Common myeloid progenitor, CD34-positive (primary cell): ENCODE measurements around the gene RASL10B.

Experiments used
- CTCF ChIA-PET: fragments of 350-600 bp; sonication (Branson Sonifier 250); formaldehyde crosslinking; loops from one replicate; lab custom pipeline; 2021; ENCODE audit warnings: antibody characterized with exemption; lab: Charles Lee
- POLR2A ChIA-PET: fragments of 350-600 bp; sonication (Branson Sonifier 250); formaldehyde crosslinking; loops from one replicate; lab custom pipeline; 2021; ENCODE audit warnings: antibody characterized with exemption; lab: Charles Lee
- DNase-seq, 3 donors: peaks; one replicate each; pipeline versions ENCODE4 v3.0.0 to v3.0.0-alpha.2; 2013
- H3K27ac ChIP-seq, 2 experiments: 1 replicate in 1 of 2; 2 replicates in 1 of 2; pipeline ENCODE4 v1.7.0; 2013; ENCODE audit warnings: inconsistent platforms in 2 of 2, low read length in 2 of 2, mild to moderate bottlenecking in 2 of 2, low read depth in 1 of 2, moderate library complexity in 1 of 2; ENCODE audit not compliant: severe bottlenecking in 2 of 2, insufficient read depth in 1 of 2, poor library complexity in 1 of 2
- H3K27me3 ChIP-seq, 5 experiments: replicated peaks in 2 of 5; 1 replicate in 3 of 5; 2 replicates in 2 of 5; pipeline versions ENCODE4 v1.6.1 to v1.7.0; 2013; ENCODE audit warnings: low read length in 4 of 5, mild to moderate bottlenecking in 2 of 5, moderate library complexity in 2 of 5, inconsistent platforms in 1 of 5; ENCODE audit not compliant: insufficient read depth in 5 of 5, control insufficient read depth in 4 of 5
- H3K36me3 ChIP-seq, 4 experiments: 1 replicate in 2 of 4; 2 replicates in 2 of 4; pipeline versions ENCODE4 v1.6.1 to v1.7.0; 2013; ENCODE audit warnings: low read length in 3 of 4, control low read depth in 1 of 4, mild to moderate bottlenecking in 1 of 4; ENCODE audit not compliant: control insufficient read depth in 4 of 4, insufficient read depth in 4 of 4
- H3K4me1 ChIP-seq, 4 experiments: 1 replicate in 3 of 4; 2 replicates in 1 of 4; pipeline versions ENCODE4 v1.6.1 to v1.7.1; 2013; ENCODE audit warnings: low read length in 3 of 4, mild to moderate bottlenecking in 3 of 4, control low read depth in 1 of 4, inconsistent platforms in 1 of 4, moderate library complexity in 1 of 4; ENCODE audit not compliant: control insufficient read depth in 4 of 4, insufficient read depth in 4 of 4; ENCODE audit errors: control extremely low read depth in 1 of 4
- H3K4me3 ChIP-seq, 7 experiments: 1 replicate in 4 of 7; 2 replicates in 3 of 7; pipeline versions ENCODE4 v1.5.1 to v1.7.0; 2013; ENCODE audit warnings: mild to moderate bottlenecking in 7 of 7, low read length in 6 of 7, moderate library complexity in 6 of 7, inconsistent platforms in 2 of 7, low read depth in 2 of 7, control low read depth in 1 of 7; ENCODE audit not compliant: insufficient read depth in 4 of 7, control insufficient read depth in 1 of 7; ENCODE audit errors: extremely low read depth in 1 of 7
- H3K9me3 ChIP-seq, 5 experiments: 1 replicate in 4 of 5; 2 replicates in 1 of 5; pipeline versions ENCODE4 v1.6.1 to v1.7.1; 2013; ENCODE audit warnings: low read length in 4 of 5, mild to moderate bottlenecking in 2 of 5, inconsistent platforms in 1 of 5, low read depth in 1 of 5, moderate library complexity in 1 of 5; ENCODE audit not compliant: control insufficient read depth in 4 of 5, insufficient read depth in 2 of 5; ENCODE audit errors: control extremely low read depth in 1 of 5
- WGBS: methylation state at CpG from one replicate; pipeline ENCODE4 v1.1.5; 2013; ENCODE audit not compliant: insufficient coverage; 5-methylcytosine and 5-hydroxymethylcytosine counted together

Gene RASL10B

GRCh38 chr17:35726953-35727460, 4.4 kb upstream of the RASL10B start:
- ChIA-PET CTCF (interaction anchor here (1.2 kb wide), 1 partner anchor 16 kb away, joined by 3 read pairs; no protein-coding TSS in a partner anchor), POLR2A (no interaction called here)
- no peak overlapping the region for H3K4me3 ChIP-seq
- peaks cover 0 to 11% (median 8%) of the 10 kb centered on the region in 4 experiments for H3K4me1 ChIP-seq
- peaks cover 15 to 50% (median 29%) of the 10 kb centered on the region in 4 experiments for H3K36me3 ChIP-seq
- H3K27me3 ChIP-seq: no peaks in the 10 kb centered on the region
- no peak for DNase-seq
- no peak overlapping the region for H3K27ac ChIP-seq
- no peaks in the 10 kb centered on the region for H3K9me3 ChIP-seq
- 100% methylated on average over 5 of the region's 5 CpGs for WGBS

GRCh38 chr17:35727635-35728034, 3.8 kb upstream of the RASL10B start:
- H3K9me3 ChIP-seq: no peaks in the 10 kb centered on the region
- no peak overlapping the region for H3K27ac ChIP-seq
- 91% methylated on average over 4 of the region's 5 CpGs for WGBS
- no peak for DNase-seq
- no peaks in the 10 kb centered on the region for H3K27me3 ChIP-seq
- ChIA-PET POLR2A (no interaction called here), CTCF (interaction anchor here (1.1 to 1.2 kb wide), 2 partner anchors 16 to 19 kb away, joined by 3 read pairs; no protein-coding TSS in a partner anchor)
- H3K4me1 ChIP-seq: peaks cover 0 to 16% (median 10%) of the 10 kb centered on the region in 4 experiments
- H3K36me3 ChIP-seq: peaks cover 15 to 48% (median 29%) of the 10 kb centered on the region in 4 experiments
- no peak overlapping the region for H3K4me3 ChIP-seq

GRCh38 chr17:35728551-35728950, 2.9 kb upstream of the RASL10B start:
- no peaks in the 10 kb centered on the region for H3K9me3 ChIP-seq
- H3K27me3 ChIP-seq: no peaks in the 10 kb centered on the region
- 100% methylated on average over 2 of the region's 3 CpGs for WGBS
- H3K4me3 ChIP-seq: no peak overlapping the region
- H3K27ac ChIP-seq: no peak overlapping the region
- H3K4me1 ChIP-seq: peaks cover 0 to 16% (median 10%) of the 10 kb centered on the region in 4 experiments
- peaks cover 15 to 39% (median 25%) of the 10 kb centered on the region in 4 experiments for H3K36me3 ChIP-seq
- no peak for DNase-seq
- ChIA-PET CTCF (interaction anchor here (1.1 to 1.5 kb wide), 2 partner anchors 8 to 19 kb away, joined by 3 read pairs; no protein-coding TSS in a partner anchor), POLR2A (no interaction called here)

DNA sequence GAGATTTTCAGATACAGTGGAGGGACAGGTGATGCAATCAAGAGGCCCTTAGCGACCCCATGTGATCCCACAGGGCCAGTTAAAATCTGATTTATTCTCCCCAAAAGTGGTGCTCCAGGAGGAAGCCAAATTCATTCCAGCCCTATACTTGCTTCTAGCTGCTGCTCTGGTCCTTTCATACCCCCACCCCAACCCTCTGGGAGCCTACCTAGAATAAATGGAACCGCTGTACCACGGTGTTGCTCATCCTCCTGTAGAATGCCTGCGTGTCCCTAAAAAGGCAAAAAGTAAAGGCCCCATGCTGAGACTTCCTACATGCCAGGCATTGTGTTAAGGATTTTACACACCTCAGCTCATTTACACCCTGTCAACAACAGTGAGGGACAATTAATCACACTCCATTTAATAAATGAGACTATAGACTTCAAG, 2.0 kb upstream of the RASL10B start:
- ChIA-PET CTCF (interaction anchor here (0.9 to 1.6 kb wide), 4 partner anchors 9 to 116 kb away, joined by 3 to 5 read pairs (median 3); no protein-coding TSS in a partner anchor), POLR2A (no interaction called here)
- DNase-seq: no peak
- WGBS: 96% methylated on average over 4 of the region's 4 CpGs
- Histone ChIP-seq H3K27me3 (no peaks in the 10 kb centered on the region), H3K4me1 (peaks cover 0 to 16% (median 10%) of the 10 kb centered on the region in 4 experiments), H3K4me3 (no peak overlapping the region), H3K36me3 (peaks cover 8 to 30% (median 19%) of the 10 kb centered on the region in 4 experiments), H3K27ac (no peak overlapping the region), H3K9me3 (no peaks in the 10 kb centered on the region)

- DNase-seq: no peak
- Histone ChIP-seq H3K4me1 (peaks cover 0 to 16% (median 10%) of the 10 kb centered on the region in 4 experiments), H3K27me3 (no peaks in the 10 kb centered on the region), H3K4me3 (peak overlapping the region in 1 of 7 experiments; percentile 81), H3K9me3 (no peaks in the 10 kb centered on the region), H3K27ac (no peak overlapping the region), H3K36me3 (peaks cover 3 to 19% (median 10%) of the 10 kb centered on the region in 4 experiments)
- ChIA-PET CTCF (interaction anchor here (0.7 to 2.0 kb wide), 8 partner anchors 13 to 175 kb away, joined by 3 to 10 read pairs (median 4); no protein-coding TSS in a partner anchor), POLR2A (no interaction called here)
- 92% methylated on average over 8 of the region's 10 CpGs for WGBS
These were observed 936 bp upstream of the RASL10B start for GRCh38 chr17:35730400-35731005.

DNA sequence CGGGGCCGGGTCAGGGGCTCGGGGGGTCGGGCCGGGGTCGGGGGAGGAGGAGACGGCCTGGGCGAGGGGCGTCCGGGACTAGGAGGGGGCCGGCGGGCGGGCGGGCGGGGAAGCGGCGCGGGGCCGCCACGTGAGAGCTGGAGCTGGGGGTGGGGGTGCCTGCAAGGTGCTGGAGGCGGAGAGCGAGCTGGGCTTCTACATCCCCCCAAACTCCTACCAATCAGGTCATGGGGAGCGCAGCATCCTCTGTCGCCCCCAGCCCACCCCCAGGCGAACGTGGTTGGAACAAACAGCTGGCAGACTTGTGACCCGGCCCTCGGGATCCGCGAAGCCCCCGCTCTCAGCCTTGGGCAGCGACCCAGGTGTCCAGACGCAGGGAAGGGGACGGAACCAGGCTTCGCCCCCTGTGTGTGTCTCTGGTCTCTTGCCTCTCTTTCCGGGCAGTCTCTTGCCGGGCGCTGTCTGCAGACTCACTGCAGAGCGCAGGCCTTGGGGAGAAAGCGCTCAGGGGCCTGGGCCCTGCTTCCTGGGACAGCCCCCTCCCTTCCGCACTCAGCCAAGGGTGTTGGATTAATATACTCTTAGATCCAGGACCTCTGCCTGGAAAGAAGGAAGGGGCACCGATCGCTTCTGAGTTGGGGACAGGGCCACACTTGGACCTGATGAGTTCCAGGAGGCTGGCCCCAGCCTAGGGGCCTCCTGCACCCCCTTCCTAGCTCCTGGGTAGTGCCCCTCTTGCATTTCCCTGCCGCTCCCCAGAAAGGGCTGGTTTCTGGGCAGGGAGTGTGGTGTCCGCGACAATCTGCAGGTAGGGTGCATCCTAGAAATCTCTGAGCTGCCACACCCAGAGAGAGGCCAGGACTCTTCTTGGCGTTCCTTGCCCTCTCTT, 722 bp downstream of the RASL10B start:
- WGBS: 44% methylated on average over 23 of the region's 47 CpGs
- no peaks in the 10 kb centered on the region for H3K9me3 ChIP-seq
- H3K4me1 ChIP-seq: peaks cover 0 to 16% (median 10%) of the 10 kb centered on the region in 4 experiments
- no peaks in the 10 kb centered on the region for H3K27me3 ChIP-seq
- peak overlapping the region in 6 of 7 experiments; percentile 1 to 81 (median 54) for H3K4me3 ChIP-seq
- H3K27ac ChIP-seq: no peak overlapping the region
- peaks cover 0 to 4% (median under 1%) of the 10 kb centered on the region in 4 experiments for H3K36me3 ChIP-seq
- CTCF ChIA-PET: interaction anchor here (0.6 to 2.0 kb wide), 4 partner anchors 16 to 120 kb away, joined by 4 to 10 read pairs (median 6); no protein-coding TSS in a partner anchor
- peak in 2 of 3 donors; percentile 35 to 48 for DNase-seq
- POLR2A ChIA-PET: no interaction called here
